Measurements from ENCODE around the gene ZBTB7C. TPM values are rescaled to one million over a fixed set of nuclear protein-coding genes. Genes with fewer than 3 reads are reported as not detected.

ZBTB7C gene
- total and polyA plus RNA-seq, 9 of the 15 experiments (the other 6 are each of a cell fraction or from before 2014, with no cell fraction given), result not detected

DNA sequence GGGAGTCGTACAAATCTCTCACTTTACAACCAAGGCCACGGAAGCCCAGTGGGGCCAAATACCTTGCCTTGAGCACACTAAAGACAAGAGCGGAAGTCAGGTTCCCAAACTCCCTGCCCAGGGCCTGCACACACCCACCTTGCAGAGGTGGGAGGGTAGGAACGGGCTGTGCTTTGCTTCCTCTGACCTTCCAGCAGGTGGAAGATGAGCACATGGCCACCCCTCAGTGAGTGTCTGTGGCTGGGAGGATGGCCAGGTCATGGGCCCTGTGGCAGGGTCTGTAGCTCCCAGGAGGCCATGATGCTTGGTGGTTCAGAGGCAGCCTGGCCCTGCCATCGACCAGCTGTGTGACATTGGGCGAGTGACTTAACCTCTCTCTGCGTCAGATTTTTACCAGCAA is 218.2 kb downstream of the ZBTB7C start:
- BruUV-seq (replicated peaks), result no TSS peak
- H3K27ac ChIP-seq (ENCODE audit: extremely low read depth, low read depth, low read length), result no peak overlapping the region
- ChIA-PET POLR2A (no interaction called here), CTCF (ENCODE audit: low intra/inter-chr PET ratio) (no interaction called here)
- no peaks in the 10 kb centered on the region for H3K79me2 ChIP-seq (ENCODE audit: control insufficient read depth, insufficient read depth, low read length)
- H3K9me1 ChIP-seq (ENCODE audit: control insufficient read depth, insufficient read depth, low read length), result no peaks in the 10 kb centered on the region
- no peaks in the 10 kb centered on the region for H3K36me3 ChIP-seq (ENCODE audit: control insufficient read depth, insufficient read depth, low read length)
- 0% methylated on average over 4 of the region's 7 CpGs for WGBS (ENCODE audit: insufficient coverage, low coverage, missing lambda C conversion rate)
- TF ChIP-seq NCOA2 (IDR thresholded peaks at IDR 0.05; ENCODE audit: partially characterized antibody in 2 of 2) (no peak), POLR2G (IDR thresholded peaks at IDR 0.05; ENCODE audit: low read depth, low read length) (no peak), BCL6 (CRISPR knock-in tag; IDR thresholded peaks at IDR 0.05) (no peak), SRSF9 (IDR thresholded peaks at IDR 0.05; ENCODE audit: borderline replicate concordance, low read depth, low read length) (no peak), MAFF (IDR thresholded peaks at IDR 0.05; ENCODE audit: low read length) (no peak)
- TF ChIP-seq, protein P1, sequence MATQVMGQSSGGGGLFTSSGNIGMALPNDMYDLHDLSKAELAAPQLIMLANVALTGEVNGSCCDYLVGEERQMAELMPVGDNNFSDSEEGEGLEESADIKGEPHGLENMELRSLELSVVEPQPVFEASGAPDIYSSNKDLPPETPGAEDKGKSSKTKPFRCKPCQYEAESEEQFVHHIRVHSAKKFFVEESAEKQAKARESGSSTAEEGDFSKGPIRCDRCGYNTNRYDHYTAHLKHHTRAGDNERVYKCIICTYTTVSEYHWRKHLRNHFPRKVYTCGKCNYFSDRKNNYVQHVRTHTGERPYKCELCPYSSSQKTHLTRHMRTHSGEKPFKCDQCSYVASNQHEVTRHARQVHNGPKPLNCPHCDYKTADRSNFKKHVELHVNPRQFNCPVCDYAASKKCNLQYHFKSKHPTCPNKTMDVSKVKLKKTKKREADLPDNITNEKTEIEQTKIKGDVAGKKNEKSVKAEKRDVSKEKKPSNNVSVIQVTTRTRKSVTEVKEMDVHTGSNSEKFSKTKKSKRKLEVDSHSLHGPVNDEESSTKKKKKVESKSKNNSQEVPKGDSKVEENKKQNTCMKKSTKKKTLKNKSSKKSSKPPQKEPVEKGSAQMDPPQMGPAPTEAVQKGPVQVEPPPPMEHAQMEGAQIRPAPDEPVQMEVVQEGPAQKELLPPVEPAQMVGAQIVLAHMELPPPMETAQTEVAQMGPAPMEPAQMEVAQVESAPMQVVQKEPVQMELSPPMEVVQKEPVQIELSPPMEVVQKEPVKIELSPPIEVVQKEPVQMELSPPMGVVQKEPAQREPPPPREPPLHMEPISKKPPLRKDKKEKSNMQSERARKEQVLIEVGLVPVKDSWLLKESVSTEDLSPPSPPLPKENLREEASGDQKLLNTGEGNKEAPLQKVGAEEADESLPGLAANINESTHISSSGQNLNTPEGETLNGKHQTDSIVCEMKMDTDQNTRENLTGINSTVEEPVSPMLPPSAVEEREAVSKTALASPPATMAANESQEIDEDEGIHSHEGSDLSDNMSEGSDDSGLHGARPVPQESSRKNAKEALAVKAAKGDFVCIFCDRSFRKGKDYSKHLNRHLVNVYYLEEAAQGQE (IDR thresholded peaks at IDR 0.05; ENCODE audit: borderline replicate concordance), result no peak
- TF ChIP-seq, protein P1 (CRISPR knock-in tag; IDR thresholded peaks at IDR 0.05; ENCODE audit: low read depth), result no peak
- TF ChIP-seq, protein P2, sequence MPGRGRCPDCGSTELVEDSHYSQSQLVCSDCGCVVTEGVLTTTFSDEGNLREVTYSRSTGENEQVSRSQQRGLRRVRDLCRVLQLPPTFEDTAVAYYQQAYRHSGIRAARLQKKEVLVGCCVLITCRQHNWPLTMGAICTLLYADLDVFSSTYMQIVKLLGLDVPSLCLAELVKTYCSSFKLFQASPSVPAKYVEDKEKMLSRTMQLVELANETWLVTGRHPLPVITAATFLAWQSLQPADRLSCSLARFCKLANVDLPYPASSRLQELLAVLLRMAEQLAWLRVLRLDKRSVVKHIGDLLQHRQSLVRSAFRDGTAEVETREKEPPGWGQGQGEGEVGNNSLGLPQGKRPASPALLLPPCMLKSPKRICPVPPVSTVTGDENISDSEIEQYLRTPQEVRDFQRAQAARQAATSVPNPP (IDR thresholded peaks at IDR 0.05; ENCODE audit: borderline replicate concordance, insufficient read depth, insufficient read length), result no peak
- no peaks in the 10 kb centered on the region for H3K4me1 ChIP-seq (replicated peaks in 1 of 2; ENCODE audit: control insufficient read depth in 2 of 2, insufficient read depth in 2 of 2, low read length in 2 of 2)
- no peak overlapping the region for H3K4me3 ChIP-seq
- no peak overlapping the region for H2AFZ ChIP-seq (ENCODE audit: low read depth, low read length)
- no peak overlapping the region for H3K9ac ChIP-seq (ENCODE audit: insufficient read depth in 1 of 2, low read depth in 2 of 2, low read length in 2 of 2)
- no peaks in the 10 kb centered on the region for H4K20me1 ChIP-seq (replicated peaks; ENCODE audit: control insufficient read depth, insufficient read depth, low read length)
- intact Hi-C loops (cut with micrococcal nuclease), result no loop called here
- H3K27me3 ChIP-seq (ENCODE audit: control insufficient read depth in 2 of 2, insufficient read depth in 2 of 2, low read length in 2 of 2), result peaks cover 0 to 10% of the 10 kb centered on the region in 2 experiments; a peak in 1 of 5 replicates
- no peak for FAIRE-seq
- no peak overlapping the region for H3K4me2 ChIP-seq (ENCODE audit: insufficient read depth, low read length)
- in situ Hi-C loops (cut with MboI), result no loop called here
- DNase-seq (ENCODE audit: extremely low read depth in 1 of 4, low spot score in 3 of 4), result no peak
- no peaks in the 10 kb centered on the region for H3K9me3 ChIP-seq (replicated peaks; ENCODE audit: control insufficient read depth, insufficient read depth, low read depth, low read length)
- no peak for ATAC-seq

Measured in K562 (cell line).